Fibroblast of skin of abdomen (primary cell): ENCODE measurements around the gene PEBP1. TPM values are rescaled to one million over a fixed set of nuclear protein-coding genes. Genes with fewer than 3 reads are reported as not detected.
"Not testable (repeated sequence)": the region's sequence is repeated elsewhere in the genome, so short reads cannot be mapped to it uniquely, and the experiment has no call there.

Experiments used
- DNase-seq: peaks from one replicate; pipeline ENCODE4 v3.0.0-alpha.2; 2013
- polyA plus RNA-seq, 2 experiments: library from polyadenylated mRNA; unstranded; fragments of 120-200 nt; gene quantifications; one replicate each; pipeline ENCODE4 v1.2.1, GENCODE V29; 2013; ENCODE audit not compliant: insufficient read length in 2 of 2

The PEBP1 gene
- 174 TPM for polyA plus RNA-seq (2013, experiment 1 of 2; ENCODE audit: insufficient read length)
- polyA plus RNA-seq (2013, experiment 2 of 2; ENCODE audit: insufficient read length), result 169 TPM

DNA sequence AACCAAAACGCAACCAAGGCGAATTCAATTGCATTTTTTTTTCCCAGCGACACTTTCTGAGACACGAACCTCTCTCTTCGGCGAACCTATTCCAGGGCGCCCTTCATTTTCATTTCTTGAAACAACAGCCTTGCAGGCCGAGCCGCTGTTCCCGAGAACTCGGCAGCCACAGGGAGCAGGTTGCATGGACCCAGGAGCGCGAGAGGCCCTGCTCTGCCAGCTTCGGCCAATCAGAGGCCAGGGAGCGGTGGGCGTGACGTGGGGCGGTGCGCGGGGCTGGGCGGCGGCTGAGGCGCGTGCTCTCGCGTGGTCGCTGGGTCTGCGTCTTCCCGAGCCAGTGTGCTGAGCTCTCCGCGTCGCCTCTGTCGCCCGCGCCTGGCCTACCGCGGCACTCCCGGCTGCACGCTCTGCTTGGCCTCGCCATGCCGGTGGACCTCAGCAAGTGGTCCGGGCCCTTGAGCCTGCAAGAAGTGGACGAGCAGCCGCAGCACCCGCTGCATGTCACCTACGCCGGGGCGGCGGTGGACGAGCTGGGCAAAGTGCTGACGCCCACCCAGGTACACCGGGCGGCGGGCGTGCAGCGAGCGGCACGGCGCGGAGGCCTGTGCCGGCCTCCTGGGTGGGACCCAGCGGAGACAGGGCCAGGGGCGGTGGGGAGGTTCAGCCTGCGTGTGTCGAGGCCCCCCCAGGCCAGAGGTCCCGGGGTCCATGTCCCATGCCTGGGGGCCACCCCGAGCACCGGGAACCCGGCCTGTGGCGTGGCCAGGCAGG lies at the start of gene PEBP1:
TSS of gene PEBP1 (plus strand) at position 337 of the 771 bp plus-strand sequence. CDS start at position 423, 86 bp downstream.
- DNase-seq, result peak; percentile 89

DNA sequence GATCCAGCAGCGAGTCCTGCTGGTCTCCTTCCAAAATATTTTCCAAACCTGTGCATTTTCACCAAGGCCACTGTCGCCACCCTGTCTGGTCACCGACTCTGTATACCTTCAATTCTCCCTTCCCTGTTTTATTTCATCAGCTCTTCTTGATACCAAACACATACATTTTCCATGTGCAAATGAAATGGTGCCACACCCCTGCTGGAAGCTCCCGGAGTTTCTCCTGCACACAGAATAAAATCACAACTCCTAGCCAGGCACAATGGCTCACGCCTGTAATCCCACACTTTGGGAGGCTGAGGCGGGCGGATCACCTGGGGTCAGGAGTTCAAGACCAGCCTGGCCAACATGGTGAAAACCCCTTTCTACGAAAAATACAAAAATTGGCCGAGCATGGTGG lies 46.1 kb upstream of the PEBP1 start:
- DNase-seq, result no peak

DNA sequence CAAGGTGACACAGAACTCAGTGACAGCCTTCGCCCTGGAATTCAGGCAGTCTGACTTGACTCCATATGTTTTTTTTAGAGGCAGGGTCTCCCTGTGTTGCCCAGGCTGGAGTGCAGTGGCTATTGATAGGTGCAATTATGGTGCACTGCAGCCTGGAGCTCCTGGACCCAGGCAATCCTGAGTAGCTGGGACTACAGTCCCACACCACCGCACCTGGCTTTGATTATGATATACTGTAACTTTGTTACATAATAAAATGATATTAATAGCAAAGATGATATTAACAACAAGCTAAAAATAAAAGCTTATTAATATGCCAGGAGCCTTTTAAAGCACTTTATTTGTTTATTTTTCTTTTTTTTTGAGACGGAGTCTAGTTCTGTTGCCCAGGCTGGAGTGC lies 41.9 kb upstream of the PEBP1 start:
- no peak for DNase-seq

DNA sequence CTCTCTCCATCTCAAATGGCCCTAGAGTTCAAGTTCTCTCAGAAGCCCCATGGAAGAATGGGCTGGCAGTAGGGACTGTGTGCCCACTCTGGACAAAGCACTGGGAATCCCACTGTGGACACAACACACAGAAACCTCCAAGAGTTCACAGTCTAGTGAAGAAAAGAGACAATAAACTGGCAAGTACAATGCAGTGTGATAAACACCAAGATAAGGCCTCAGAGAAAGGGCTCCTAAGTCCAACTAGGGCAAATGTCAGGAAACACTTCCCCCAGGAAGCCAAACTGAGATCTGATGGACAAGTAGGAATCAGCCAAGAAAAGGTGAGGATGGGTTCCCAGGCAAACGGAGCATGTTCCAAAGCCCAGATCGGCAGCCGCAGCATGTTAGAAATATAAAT lies 37.5 kb upstream of the PEBP1 start:
- no peak for DNase-seq

DNA sequence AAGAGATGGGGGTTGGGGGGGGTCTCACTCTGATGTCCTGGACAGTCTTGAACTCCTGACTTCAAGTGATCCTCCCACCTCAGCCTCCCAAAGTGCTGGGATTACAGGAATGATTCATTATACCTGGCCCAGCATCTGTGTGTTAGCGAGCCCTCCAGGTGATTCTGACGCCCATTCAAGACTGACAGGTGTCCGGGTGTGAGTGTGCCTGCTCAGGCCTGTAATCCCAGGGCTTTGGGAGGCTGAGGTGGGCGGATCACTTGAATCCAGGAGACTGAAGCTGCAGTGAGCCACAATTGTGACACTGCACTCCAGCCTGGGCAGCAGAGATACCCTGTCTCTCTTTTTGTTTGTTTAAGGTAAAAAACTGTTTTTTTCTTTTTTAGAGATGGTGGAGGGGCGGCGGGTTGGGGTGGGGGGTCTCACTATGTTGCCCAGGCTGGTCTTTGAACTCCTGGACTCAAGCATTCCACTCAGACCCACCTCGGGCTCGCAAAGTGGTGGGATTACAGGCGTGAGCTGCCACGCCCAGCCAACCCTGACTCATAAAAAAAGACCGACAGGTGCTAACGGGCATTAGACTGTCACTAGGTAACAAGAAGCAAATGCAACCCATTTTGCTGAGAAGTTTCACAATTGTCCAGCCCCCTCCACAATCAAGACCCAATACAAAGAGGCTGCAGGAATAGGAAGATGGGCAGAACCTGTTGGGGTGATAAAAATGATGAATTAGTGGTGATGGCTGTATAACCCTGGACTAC lies 36.8 kb upstream of the PEBP1 start:
- no peak for DNase-seq

DNA sequence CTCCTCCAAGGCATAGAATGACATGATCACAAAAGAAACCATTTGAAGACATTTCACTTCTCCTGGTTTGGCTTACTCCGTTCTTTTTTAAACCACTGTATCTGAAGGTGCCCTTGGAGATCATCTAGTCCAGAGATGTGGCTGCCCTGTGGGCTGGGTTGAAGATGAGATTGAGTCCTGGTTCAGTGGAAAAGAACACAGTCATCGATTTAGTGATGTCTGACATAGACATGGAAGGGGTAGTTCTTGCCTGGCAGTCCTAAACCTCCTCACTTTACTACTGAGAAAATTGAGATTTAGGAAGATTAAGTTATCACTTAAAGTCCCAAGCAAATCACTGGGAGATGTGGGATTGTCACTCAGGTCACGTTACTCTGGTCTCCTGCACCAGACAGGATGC lies 34.9 kb upstream of the PEBP1 start:
- no peak for DNase-seq

DNA sequence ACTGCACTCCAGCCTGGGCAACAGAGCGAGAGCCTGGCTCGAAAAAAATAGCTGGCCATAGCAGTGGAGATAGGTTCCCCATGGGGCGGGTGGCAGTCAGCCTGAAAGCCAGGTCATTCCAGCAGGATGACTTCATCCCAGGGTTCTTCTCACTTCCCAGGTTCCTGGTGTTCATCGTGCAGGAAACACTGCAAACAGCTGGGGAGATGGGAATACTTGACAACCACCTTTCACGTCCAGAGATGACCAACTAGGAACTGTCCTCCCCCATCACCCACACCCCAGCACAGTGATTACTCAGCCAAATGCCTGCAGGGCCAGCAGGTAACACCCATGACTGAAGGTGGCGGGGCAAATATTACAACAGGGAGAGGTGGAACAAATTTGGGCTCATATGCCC lies 33.9 kb upstream of the PEBP1 start:
- no peak for DNase-seq

DNA sequence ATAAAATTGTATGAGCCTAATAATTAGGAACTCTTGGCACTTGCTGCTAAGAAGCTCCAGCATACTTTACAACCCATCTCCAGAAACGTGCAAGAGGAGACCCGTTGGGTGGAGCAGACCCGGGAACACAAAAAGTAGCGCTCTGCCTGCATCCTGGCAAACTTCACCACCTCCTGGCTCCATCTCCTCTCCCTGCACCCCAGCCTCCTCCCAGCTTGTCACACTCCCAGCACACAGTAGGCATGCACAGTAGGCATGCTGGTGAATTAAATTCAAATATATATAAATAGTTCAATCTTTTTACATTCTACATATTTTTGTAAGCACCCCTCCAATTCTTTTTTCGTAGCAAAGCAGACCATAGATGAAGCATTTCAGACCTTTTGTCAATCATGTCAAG lies 33.3 kb upstream of the PEBP1 start:
- no peak for DNase-seq

DNA sequence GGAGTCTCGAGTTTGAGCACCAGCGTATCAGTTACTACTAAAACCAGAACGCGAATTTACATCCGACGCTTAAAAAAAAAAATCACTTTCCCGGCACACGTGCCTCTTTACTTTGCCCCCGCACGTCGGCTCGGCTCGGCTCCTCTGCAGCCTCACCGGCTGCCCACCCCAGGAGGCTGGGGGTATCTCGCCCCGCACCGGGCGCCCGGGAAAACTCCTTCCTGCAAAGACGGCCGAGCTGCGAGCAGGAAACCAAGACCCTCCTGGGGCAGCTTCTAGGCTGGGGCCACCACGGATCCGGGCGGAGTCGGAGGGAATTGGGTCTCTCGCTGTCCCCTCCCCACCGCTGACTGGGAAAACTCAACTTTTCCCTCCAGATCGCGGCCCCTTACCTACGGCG lies 32.7 kb upstream of the PEBP1 start:
- no peak for DNase-seq

DNA sequence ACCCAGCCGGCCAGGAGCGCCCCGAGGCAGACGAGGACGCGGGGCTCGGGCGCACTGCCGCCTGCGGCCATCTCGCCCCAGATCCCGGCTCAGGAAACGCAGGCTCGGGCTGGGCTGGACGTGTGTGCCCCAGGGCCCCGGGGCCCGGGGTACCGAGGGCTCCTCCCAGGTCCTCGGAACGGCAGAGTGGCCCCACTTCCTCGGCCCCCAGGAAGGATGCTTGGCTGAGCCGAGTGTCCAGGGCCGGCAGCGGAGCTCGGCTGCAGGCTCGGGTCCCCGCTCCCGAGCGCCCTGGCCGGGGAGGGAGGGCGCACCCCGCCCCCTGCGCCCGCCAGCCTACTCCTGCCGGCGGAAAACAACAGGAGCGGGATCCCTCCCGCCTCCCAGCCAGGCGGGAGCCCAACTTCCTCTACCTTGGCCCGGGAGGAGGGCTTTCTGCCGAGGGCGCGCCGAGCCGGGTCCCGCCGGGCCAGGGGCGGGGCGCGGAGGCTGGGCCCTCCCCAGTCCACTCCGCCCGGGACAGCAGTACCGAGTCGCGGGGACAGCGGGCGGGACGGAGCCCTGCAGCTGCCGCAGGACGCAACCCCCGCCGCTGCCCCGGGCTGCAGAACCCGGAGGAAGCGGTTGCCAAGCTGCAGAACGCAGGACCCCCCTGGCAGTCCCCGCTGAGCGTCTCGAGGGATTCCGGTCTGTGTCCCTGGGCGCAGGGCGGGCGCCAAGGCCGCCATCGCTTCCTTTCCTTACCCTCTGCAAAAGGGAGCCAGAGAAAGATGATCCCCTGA lies 32.1 kb upstream of the PEBP1 start, which contains the start of gene VSIG10:
TSS of gene VSIG10 (minus strand) at position 411 of the 782 bp plus-strand sequence. CDS start at position 71, 340 bp downstream.
- DNase-seq, result peak; percentile 64

DNA sequence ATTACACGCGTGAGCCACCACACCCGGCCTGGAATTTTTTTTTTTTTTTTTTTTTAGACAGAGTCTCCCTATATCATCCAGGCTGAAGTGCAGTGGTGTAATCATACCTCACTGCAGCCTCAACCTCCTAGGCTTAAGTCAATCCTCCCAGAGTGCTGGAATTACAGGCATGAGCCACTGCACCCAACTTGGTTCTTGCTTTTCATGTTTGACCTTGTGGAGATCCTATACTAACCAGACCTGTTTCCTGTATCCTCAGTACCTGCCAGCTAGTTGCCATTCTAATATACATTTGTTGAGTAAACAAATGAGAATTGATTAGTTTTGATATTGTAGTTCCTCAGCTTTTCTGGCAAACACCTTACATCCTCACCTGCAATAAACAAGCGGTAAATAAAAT lies 28.9 kb upstream of the PEBP1 start:
- DNase-seq, result no peak

DNA sequence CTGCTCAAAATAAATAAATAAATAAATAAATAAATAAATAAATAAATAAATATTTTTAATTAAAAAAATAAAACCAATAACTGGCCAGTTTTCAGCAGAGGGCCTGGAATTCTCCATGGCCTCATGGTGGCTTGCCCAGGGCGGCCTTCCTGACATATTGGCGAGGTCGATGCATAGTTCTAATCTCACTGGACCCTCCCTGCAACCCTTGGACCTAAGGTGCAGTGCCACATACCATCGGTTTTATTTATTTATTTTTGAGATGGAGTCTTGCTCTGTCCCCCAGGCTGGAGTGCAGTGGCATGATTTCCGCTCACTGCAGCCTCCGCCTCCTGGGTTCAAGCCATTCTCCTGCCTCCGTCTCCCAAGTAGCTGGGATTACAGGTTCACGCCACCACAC lies 28.2 kb upstream of the PEBP1 start:
- no peak for DNase-seq

DNA sequence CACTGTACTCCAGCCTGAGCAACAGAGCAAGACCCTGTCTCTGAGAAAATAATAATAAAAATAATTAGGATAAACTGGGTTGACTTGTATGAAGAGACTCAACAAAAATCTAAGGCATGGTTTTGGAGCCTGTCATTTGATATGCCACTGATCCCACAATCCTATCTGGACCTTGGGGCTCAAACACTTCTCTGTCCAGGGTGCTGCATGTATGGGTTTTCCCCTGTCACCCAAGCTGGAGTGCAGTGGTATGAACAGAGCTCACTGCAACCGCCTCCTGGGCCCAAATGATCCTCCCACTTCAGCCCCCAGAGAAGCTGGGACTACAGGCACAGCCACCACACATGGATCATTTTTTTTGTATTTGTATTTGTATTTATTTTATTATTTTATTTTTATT lies 26.8 kb upstream of the PEBP1 start:
- no peak for DNase-seq

DNA sequence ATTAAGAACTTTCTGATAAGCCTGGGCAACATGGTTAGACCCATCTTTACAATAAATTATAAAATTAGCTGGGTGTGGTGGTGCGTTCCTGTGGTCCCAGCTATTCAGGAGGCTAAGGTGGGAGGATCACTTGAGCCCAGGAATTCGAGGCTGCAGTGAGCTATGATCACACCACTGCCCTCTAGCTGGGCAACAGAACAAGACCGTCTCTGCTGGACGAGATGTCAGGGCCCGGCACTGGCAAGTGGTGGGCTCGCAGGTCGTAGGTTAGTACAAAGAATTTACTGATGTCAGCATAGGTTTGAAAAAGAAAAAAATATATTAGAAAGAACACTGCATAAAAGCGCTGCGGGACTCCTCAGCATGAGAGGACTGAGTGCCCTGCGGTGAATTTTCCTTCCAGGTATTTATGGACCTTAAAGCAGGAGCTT lies 16.5 kb upstream of the PEBP1 start:
- no peak for DNase-seq

DNA sequence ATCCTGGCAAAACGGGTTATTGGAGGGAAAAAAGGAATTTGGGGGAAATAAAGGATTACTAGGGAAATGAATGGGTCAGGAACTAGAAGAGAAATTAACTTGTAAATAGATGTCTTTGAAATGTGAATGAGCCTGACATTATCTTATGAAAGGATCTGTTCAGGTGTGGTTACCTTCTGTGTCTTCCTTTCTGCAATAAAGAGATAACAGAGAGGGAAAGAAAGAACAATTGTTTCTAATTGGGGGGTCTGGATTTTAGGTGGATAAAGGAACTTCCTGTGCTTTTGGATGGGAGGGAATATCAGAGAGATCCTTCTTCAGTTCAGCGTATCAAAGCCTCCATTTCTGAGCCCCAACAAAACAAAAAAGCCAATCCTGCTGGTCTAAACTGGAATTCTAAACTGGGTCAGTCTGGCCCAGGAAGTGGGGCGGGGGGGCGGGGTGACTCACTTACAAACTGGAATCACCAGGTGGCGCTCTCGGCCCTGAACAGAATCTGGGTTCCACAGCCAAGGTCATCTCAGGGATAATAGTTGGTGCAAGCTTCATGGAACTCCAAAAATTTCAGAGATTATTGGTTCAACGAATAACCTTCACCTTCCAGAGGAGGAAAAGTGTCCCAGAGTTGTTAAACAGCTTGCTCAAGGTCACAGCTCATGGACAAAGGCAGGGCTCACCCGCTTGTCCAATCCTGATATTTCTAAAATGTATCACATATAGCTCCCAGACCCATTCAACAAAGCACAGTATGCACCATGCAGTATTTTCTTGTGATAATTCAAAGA lies 15.2 kb upstream of the PEBP1 start:
- DNase-seq, result peak; percentile 52

DNA sequence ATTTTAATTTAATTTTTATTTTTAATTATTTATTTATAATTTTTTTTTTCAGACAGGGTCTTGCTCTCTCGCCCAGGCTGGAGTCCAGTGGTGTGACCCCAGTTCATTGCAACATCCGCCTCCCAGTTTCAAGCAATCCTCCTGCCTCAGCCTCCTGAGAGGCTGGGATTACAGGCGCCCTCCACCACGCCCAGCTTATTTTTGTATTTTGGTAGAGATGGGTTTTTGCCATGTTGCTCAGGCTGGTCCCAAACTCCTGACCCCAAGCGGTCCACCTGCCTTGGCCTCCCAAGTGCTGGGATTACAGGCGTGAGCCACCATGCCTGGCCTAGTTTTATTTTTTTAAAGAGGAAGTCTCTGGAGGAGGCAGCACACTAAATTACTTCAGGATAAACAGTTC lies 13.7 kb upstream of the PEBP1 start:
- DNase-seq, result no peak

DNA sequence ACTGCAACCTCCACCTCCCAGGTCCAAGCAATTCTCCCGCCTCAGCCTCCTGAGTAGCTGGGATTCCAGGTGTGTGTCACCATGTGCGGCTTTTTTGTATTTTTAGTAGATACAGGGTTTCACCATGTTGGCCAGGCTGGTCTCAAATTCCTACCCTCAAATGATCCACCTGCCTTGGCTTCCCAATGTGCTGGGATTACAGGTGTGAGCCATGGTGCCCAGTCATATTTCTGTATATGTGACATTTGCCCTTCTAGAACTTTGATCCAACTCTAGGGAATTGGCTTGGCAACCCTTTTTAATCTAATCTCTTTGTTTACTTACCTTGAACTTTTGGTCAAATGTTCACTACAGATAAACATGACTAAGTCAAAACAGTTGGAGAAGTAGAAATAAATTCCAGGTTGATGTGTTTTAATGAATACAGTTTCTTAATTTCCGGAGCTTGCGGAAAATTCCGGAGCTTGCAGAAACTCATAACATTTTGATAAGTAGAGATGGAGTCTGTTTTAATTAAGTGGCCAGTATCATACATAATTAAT lies 11.5 kb upstream of the PEBP1 start:
- no peak for DNase-seq

DNA sequence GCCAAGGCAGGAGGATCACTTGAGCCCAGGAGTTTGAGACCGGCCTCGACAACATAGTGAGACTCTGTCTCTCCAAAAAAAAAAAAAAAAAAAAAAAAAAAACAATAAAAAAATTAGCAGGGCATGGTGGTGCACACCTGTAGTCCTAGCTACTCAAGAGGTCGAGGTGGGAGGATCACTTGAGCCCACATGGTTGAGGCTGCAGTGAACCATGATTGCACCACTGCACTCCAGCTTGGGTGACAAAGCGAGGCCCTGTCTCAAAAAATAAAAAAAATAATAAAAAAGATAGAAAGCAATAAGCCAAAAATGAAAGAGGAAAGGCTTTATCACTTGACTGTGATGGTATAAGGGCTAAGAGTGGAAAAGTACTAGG lies 10.2 kb upstream of the PEBP1 start:
- no peak for DNase-seq

DNA sequence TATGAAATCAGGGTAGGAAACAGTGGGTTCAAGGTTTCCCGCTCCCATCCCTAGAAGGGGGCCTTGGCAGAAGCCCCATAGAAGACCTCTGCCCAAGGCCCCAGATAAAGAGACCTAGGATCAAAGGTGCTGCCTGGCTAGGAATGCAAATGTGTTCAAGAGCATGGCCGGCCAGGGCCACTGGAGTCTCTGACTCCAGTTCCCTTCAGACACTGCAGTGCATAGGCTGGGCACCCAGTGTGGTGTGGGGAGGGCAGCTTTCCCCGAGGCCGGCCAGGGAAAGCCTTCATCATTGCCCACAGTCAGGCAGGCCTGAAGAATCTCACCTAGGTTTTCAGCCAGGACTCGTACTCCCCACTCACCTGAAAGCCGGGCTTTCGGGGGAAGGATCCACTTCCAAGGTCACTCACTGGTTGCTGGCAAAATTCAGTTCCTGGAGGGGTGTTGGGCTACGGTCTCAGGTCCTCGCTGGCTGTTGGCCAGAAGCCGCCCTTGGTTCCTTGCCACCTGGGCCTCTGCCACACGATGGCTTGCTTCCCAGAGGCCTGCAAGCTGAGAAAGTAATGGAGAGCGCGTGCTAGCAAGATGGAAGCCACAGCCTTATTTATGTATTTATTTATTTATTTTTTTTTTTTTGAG lies 9.7 kb upstream of the PEBP1 start:
- DNase-seq, result no peak

DNA sequence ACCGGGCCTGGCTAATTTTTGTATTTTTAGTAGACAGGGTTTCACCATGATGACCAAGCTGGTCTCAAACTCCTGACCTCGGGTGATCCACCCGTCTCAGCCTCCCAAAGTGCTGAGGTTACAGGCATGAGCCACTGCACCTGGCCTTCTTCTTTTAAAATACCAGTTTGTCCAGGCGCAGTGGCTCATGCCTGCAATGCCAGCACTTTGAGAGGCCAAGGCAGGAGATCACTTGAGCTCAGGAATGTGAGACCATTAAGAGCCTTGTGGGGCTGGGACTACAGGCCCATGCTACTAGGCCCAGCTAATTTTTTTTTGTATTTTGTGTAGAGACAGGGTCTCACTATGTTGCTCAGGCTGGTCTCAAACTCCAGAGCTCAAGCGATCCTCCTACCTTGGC lies 8.1 kb upstream of the PEBP1 start:
- DNase-seq, result no peak

DNA sequence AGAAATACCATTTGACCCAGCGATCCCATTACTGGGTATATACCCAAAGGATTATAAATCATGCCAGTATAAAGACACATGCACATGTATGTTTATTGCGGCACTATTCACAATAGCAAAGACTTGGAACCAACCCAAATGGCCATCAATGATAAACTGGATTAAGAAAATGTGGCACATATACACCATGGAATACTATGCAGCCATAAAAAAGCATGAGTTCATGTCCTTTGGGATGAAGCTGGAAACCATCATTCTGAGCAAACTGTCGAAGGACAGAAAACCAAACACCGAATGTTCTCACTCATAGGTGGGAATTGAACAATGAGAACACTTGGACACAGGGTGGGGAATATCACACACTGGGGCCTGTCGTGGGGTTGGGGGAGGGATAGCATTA lies 6.5 kb upstream of the PEBP1 start:
- DNase-seq, result not testable (repeated sequence)
